Stimulated activated naive CD4-positive, alpha-beta T cell treated with Interleukin-2 at 50 U/mL for 16 hours (primary cell): ENCODE measurements around the gene OR4M2.
"Not testable (repeated sequence)": the region's sequence is repeated elsewhere in the genome, so short reads cannot be mapped to it uniquely, and the experiment has no call there.

Source experiments
- DNase-seq: peaks from one replicate; lab custom pipeline; 2025; lab: John Stamatoyannopoulos, UW

Gene OR4M2

GRCh38 chr15:22080227-22080626 is at the start of gene OR4M2:
TSS of gene OR4M2 (plus strand) at chr15:22080527. CDS start at chr15:22080625, 98 bp downstream.
- DNase-seq: not testable (repeated sequence)

GRCh38 chr15:22069267-22069666 is 11.1 kb upstream of the OR4M2 start:
- not testable (repeated sequence) for DNase-seq

GRCh38 chr15:22081386-22081785 is 1.1 kb downstream of the OR4M2 start:
- DNase-seq: not testable (repeated sequence)

GRCh38 chr15:22098616-22099253 is 18.4 kb downstream of the OR4M2 start:
- not testable (repeated sequence) for DNase-seq

GRCh38 chr15:22099289-22099891 is 19.1 kb downstream of the OR4M2 start:
- not testable (repeated sequence) for DNase-seq

- not testable (repeated sequence) for DNase-seq
Observed at GRCh38 chr15:22122033-22122432, 41.7 kb downstream of the OR4M2 start.
